Stimulated activated CD4-positive, alpha-beta T cell treated with anti-CD3 and anti-CD28 coated beads, Interleukin-1b, Interleukin-23, amount 100 ng/mL, for 1 hour (primary cell): Measurements from ENCODE around the gene RFX2.

Experiments used
- DNase-seq, 2 donors: peaks; one replicate each; pipeline ENCODE4 v3.0.0-alpha.2; 2020; ENCODE audit warnings: low read depth in 2 of 2

The RFX2 gene

GRCh38 chr19:5955636-5955935 is 154.7 kb downstream of the RFX2 start:
- no peak for DNase-seq

- DNase-seq = no peak
Observed at GRCh38 chr19:5954293-5954692, 156.0 kb downstream of the RFX2 start.

DNA sequence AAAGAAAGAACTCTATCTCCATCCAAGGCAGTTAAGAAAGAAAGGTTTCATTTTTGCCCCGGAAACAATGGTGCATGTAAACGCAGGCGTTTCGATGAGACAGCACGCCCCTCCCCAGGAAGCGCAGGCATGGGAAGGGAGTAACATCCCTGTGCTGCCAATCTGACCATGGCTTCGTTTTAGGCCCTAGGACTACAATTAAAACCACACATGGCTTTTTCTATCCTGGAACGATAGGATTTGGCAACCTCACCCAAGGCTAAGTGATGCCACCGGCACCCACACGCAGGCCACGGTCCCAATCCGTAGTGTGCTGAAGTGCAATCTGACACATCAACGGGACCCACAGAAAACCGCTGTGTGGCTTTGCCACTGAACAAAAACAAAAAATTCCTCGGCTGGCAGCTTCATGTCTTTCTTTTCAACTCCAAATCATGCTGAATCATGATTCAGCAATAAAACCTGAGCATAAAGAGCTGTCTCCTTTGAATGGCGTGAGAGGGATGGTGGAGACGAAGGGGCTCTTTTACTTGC is 156.6 kb downstream of the RFX2 start:
- DNase-seq = no peak

DNA sequence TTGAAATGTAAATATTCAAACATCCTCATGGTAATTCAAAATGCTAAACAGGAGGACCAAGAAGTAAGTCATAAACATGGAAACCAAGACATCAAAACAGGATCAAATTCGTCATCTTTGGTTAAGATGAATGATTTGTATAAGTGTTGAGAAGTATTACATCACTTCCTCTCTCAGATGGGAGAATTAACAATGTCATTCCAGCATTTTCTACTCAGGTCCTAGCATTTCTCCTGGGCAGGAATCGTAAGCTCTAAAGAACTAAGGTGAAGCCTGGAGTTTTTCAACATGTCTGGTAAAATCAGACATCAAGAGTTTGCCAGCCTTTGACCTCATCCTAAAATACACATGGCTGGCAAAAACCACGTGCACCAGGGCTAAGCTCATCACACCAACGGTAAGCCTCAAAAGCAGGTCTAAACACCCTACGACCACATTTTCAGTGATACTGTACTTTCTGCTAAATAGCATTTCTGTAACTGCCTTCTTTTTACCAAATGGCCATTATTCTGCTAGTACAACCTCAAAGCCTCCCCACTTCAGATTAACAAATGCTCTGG is 157.2 kb downstream of the RFX2 start:
- no peak for DNase-seq

GRCh38 chr19:5952193-5953029 is 157.9 kb downstream of the RFX2 start:
- DNase-seq = no peak

DNA sequence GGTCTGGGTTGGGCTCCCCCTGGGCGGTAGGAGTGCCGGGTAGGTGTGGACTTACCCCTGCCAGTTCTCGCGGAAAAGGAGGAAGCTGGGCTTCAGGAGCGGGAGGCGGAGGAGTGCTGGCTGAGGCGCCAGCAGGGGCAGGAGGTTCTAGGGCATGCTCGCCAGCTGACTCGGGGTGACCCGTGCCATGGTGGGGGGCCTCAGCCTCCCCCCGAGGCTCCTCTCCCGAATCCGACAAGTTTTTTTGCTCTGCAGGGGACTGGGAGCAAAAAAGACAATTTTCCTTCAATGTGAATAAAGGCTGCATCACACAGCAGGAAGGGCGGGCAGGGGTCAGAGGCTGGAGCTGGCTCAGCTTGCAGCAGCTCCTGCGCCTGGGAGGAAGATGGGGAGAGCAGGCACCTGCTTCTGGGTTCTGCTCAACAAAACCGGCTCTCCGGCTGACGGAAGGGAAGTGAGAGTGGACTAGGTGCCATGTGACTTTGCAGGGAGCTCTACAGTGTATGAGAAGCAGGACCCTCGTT is 158.9 kb downstream of the RFX2 start:
- no peak for DNase-seq

DNA sequence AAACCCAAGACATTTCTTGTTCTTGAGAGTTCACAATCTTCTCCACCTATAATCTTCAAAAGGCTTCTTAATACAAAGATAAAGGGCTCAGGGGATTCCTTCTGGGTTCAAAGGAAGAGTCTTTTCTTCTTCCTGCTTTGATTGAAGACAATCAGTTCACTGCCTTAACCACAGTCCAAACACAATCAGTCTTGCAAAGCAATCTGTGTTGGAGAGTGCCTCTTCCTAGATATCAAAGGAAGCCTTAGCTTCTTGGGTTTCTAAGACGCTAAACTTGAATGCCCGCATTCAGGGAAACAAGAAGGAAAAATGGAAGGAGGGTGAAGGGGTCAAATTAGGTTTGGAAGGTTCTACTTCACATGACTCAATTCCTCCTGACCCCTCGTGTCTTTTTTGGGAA is 159.6 kb downstream of the RFX2 start:
- no peak for DNase-seq

DNA sequence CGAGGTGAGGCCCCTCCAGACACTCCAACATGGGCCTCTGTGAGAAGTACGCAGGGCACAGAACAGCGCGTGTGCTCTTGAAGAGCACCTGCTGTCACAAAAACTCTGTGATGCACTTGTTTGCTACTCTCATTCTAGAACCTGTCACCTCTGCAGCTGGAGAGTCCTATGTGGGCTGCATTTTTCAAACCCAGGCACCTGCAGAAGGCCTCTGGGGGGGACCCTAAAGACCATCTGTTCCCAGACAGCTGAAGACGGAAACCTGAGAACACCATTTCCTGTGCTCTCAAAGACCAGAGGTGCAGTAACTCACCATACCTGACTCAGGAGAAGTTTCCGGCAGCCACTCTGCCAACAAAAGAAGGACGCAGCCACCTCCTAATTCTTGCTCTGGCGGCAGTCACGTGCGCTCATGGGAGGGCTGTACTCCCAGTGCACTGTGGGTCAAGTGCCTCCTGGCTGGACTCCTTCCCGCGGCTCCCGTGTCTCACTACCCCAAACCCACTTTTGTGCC is 160.5 kb downstream of the RFX2 start:
- DNase-seq = no peak

GRCh38 chr19:5948752-5949564 is 161.3 kb downstream of the RFX2 start:
- DNase-seq = no peak

- no peak for DNase-seq
Observed at GRCh38 chr19:5947435-5947834, 162.9 kb downstream of the RFX2 start.

- no peak for DNase-seq
Observed at GRCh38 chr19:5943623-5944022, 166.7 kb downstream of the RFX2 start.
